DND-41 (cell line): ENCODE data around the gene FBLIM1.

Experiments used
- ATAC-seq: fragments of 200-7000 bp; cut with Tn5 transposase; 3 replicates; pipeline ENCODE4 v1.9.1; 2021; ENCODE audit warnings: low read depth; ENCODE audit not compliant: insufficient read depth
- DNase-seq: peaks from one replicate; pipeline ENCODE4 v3.0.0-alpha.2; 2020
- H2AFZ ChIP-seq: 2 replicates; pipeline ENCODE4 v1.6.0; 2012; ENCODE audit warnings: low read depth, low read length
- H3K27ac ChIP-seq: 2 replicates; pipeline ENCODE4 v1.5.1; 2012; ENCODE audit warnings: low read length, inconsistent platforms
- H3K27me3 ChIP-seq: fragments of 200-600 bp; sonication (generic); 2 replicates; pipeline ENCODE4 v1.6.0; 2012; ENCODE audit warnings: low read length, mild to moderate bottlenecking, inconsistent platforms; ENCODE audit not compliant: insufficient read depth, poor library complexity
- H3K36me3 ChIP-seq: 2 replicates; pipeline ENCODE4 v1.5.1; 2012; ENCODE audit warnings: low read length, inconsistent platforms; ENCODE audit not compliant: insufficient read depth
- H3K4me1 ChIP-seq: 2 replicates; pipeline ENCODE4 v1.5.1; 2012; ENCODE audit warnings: mild to moderate bottlenecking, low read length; ENCODE audit not compliant: insufficient read depth
- H3K4me2 ChIP-seq: 2 replicates; pipeline ENCODE4 v1.6.0; 2012; ENCODE audit warnings: mild to moderate bottlenecking, moderate library complexity, low read length, inconsistent platforms; ENCODE audit not compliant: insufficient read depth
- H3K4me3 ChIP-seq, 2 experiments: fragments of 200-600 bp in 1 of 2; shearing (Covaris generic) in 1 of 2; 2 replicates each; pipeline ENCODE4 v1.5.1; 2012 to 2016; ENCODE audit warnings: inconsistent platforms in 2 of 2, low read length in 2 of 2, mild to moderate bottlenecking in 2 of 2, low read depth in 1 of 2, moderate library complexity in 1 of 2
- H3K79me2 ChIP-seq: 2 replicates; pipeline ENCODE4 v1.6.0; 2012; ENCODE audit warnings: low read length, inconsistent platforms; ENCODE audit not compliant: insufficient read depth
- H3K9ac ChIP-seq: 2 replicates; pipeline ENCODE4 v1.6.0; 2012; ENCODE audit warnings: low read depth, mild to moderate bottlenecking, inconsistent platforms, low read length, moderate library complexity
- H3K9me3 ChIP-seq: 2 replicates; pipeline ENCODE4 v1.5.1; 2012; ENCODE audit warnings: low read length, moderate library complexity, mild to moderate bottlenecking, inconsistent platforms; ENCODE audit not compliant: insufficient read depth, severe bottlenecking
- H4K20me1 ChIP-seq: 2 replicates; pipeline ENCODE4 v1.6.0; 2012; ENCODE audit warnings: low read length; ENCODE audit not compliant: insufficient read depth
- CTCF ChIP-seq: IDR thresholded peaks from 2 replicates; pipeline ENCODE4 v1.5.1; 2012; ENCODE audit warnings: borderline replicate concordance, low read length, moderate library complexity, mild to moderate bottlenecking; ENCODE audit not compliant: poor library complexity, severe bottlenecking; ENCODE audit errors: extremely low read depth
- EZH2 ChIP-seq: IDR thresholded peaks from 3 replicates; pipeline ENCODE4 v1.6.1; 2012; ENCODE audit warnings: borderline replicate concordance, low read depth, mild to moderate bottlenecking, moderate library complexity, low read length, inconsistent platforms; ENCODE audit not compliant: severe bottlenecking

The FBLIM1 gene

GRCh38 chr1:15758343-15758931 lies at the start of gene FBLIM1:
Gene FBLIM1 (plus strand): TSS chr1:15758795. CDS start chr1:15764984, 6,189 bp downstream.
- no peaks in the 10 kb centered on the region for H3K4me1 ChIP-seq
- no peak within 1 kb of the TSS for H3K4me3 ChIP-seq
- TF ChIP-seq CTCF (no peak), EZH2 (no peak)
- H3K27ac ChIP-seq = no peak within 1 kb of the TSS
- H3K79me2 ChIP-seq = no peaks in the 10 kb centered on the region
- H4K20me1 ChIP-seq = no peaks in the 10 kb centered on the region
- no peaks in the 10 kb centered on the region for H3K9me3 ChIP-seq
- no peak within 1 kb of the TSS for H3K9ac ChIP-seq
- ATAC-seq (no peak), DNase-seq (no peak)
- no peaks in the 10 kb centered on the region for H3K36me3 ChIP-seq
- no peak within 1 kb of the TSS for H2AFZ ChIP-seq
- no peaks in the 10 kb centered on the region for H3K27me3 ChIP-seq
- no peak within 1 kb of the TSS for H3K4me2 ChIP-seq

- TF ChIP-seq EZH2 (no peak), CTCF (no peak)
- Histone ChIP-seq H3K36me3 (peaks cover 18% of the 10 kb centered on the region), H3K27me3 (no peaks in the 10 kb centered on the region), H3K4me3 (no peak overlapping the region), H3K4me2 (no peak overlapping the region), H4K20me1 (peaks cover 34% of the 10 kb centered on the region), H3K27ac (no peak overlapping the region), H3K4me1 (no peaks in the 10 kb centered on the region), H3K9ac (no peak overlapping the region), H2AFZ (no peak overlapping the region), H3K9me3 (no peaks in the 10 kb centered on the region), H3K79me2 (peaks cover 51% of the 10 kb centered on the region)
- ATAC-seq (no peak), DNase-seq (no peak)
Observed at GRCh38 chr1:15709226-15709625, 49.4 kb upstream of the FBLIM1 start.

GRCh38 chr1:15712168-15712567 lies 46.4 kb upstream of the FBLIM1 start:
- ATAC-seq (no peak), DNase-seq (no peak)
- no peak overlapping the region for H3K4me3 ChIP-seq
- H2AFZ ChIP-seq = no peak overlapping the region
- no peaks in the 10 kb centered on the region for H3K27me3 ChIP-seq
- no peak for TF ChIP-seq EZH2
- no peak for TF ChIP-seq CTCF
- H3K36me3 ChIP-seq = peaks cover 20% of the 10 kb centered on the region
- no peak overlapping the region for H3K9ac ChIP-seq
- H3K27ac ChIP-seq = no peak overlapping the region
- H4K20me1 ChIP-seq = peaks cover 37% of the 10 kb centered on the region; the same call in 1 of the 2 replicates
- peaks cover 42% of the 10 kb centered on the region for H3K79me2 ChIP-seq
- H3K4me2 ChIP-seq = no peak overlapping the region
- H3K9me3 ChIP-seq = no peaks in the 10 kb centered on the region
- no peaks in the 10 kb centered on the region for H3K4me1 ChIP-seq
